WTC11 (cell line): ENCODE results near the gene MTOR. TPM values are rescaled to one million over a fixed set of nuclear protein-coding genes. Genes with fewer than 3 reads are reported as not detected.

Source experiments
- ATAC-seq: fragments of 200-7000 bp; cut with Tn5 transposase; 2 replicates; pipeline ENCODE4 v1.10.0; 2021; ENCODE audit warnings: mild to moderate bottlenecking, moderate library complexity
- CTCF ChIA-PET: fragments of 300-600 bp; sonication (Branson Sonifier 250); formaldehyde crosslinking; loops from one replicate; lab custom pipeline; 2021; ENCODE audit warnings: antibody characterized with exemption; lab: Charles Lee
- POLR2A ChIA-PET: fragments of 350-600 bp; sonication (Branson Sonifier 250); formaldehyde crosslinking; loops from one replicate; lab custom pipeline; 2021; ENCODE audit warnings: antibody characterized with exemption; lab: Charles Lee
- DNase-seq: peaks from one replicate; pipeline ENCODE4 v3.0.0; 2021; ENCODE audit warnings: low spot score
- H3K27ac Mint-ChIP-seq: 2 replicates; pipeline ENCODE4 v1.8.0; 2021; ENCODE audit warnings: mixed read lengths
- H3K27me3 Mint-ChIP-seq: 2 replicates; pipeline ENCODE4 v1.8.0; 2021; ENCODE audit warnings: low read depth, mild to moderate bottlenecking, moderate library complexity, mixed read lengths
- H3K36me3 Mint-ChIP-seq: 2 replicates; pipeline ENCODE4 v1.8.0; 2021; ENCODE audit warnings: mixed read lengths
- H3K4me1 Mint-ChIP-seq: 2 replicates; pipeline ENCODE4 v1.8.0; 2022; ENCODE audit warnings: mixed read lengths
- H3K4me3 Mint-ChIP-seq: 2 replicates; pipeline ENCODE4 v1.8.0; 2021; ENCODE audit warnings: mild to moderate bottlenecking, moderate library complexity, mixed read lengths
- H3K9me3 Mint-ChIP-seq: 2 replicates; pipeline ENCODE4 v1.8.0; 2021; ENCODE audit warnings: mixed read lengths
- ATF1 ChIP-seq: sonication (generic); formaldehyde crosslinking; IDR thresholded peaks from 2 replicates; pipeline ENCODE4 v1.8.1; 2023; ENCODE audit warnings: mild to moderate bottlenecking, moderate library complexity, missing genetic modification reagents
- GABPB1 ChIP-seq: sonication (generic); formaldehyde crosslinking; IDR thresholded peaks from 2 replicates; pipeline ENCODE4 v1.8.1; 2023; ENCODE audit warnings: mild to moderate bottlenecking, missing genetic modification reagents
- GTF2I ChIP-seq: fragments of 250-450 bp; sonication (Bioruptor Pico); conservative IDR thresholded peaks from 2 replicates; pipeline ENCODE4 v1.4.0; 2021; ENCODE audit warnings: mild to moderate bottlenecking
- JUN ChIP-seq: sonication (generic); formaldehyde crosslinking; IDR thresholded peaks from 2 replicates; pipeline ENCODE4 v1.8.0; 2023; ENCODE audit warnings: mild to moderate bottlenecking, missing genetic modification reagents
- TEAD1 ChIP-seq: sonication (generic); formaldehyde crosslinking; IDR thresholded peaks from 2 replicates; pipeline ENCODE4 v1.8.0; 2022; ENCODE audit warnings: mild to moderate bottlenecking, missing genetic modification reagents
- ZNF396 ChIP-seq: fragments of 250-450 bp; sonication (Bioruptor Pico); IDR thresholded peaks from 2 replicates; pipeline ENCODE4 v1.8.0; 2021; ENCODE audit warnings: mild to moderate bottlenecking, moderate library complexity, borderline replicate concordance
- ZNF423 ChIP-seq: fragments of 250-450 bp; sonication (Bioruptor Pico); IDR thresholded peaks from 2 replicates; pipeline ENCODE4 v2.1.2; 2022; ENCODE audit warnings: mild to moderate bottlenecking, moderate library complexity
- total RNA-seq: library from RNA; stranded (reverse); gene quantifications from 3 replicates; pipeline ENCODE4 v1.2.3, GENCODE V29; 2021
- TF ChIP-seq, protein P1 (sequence below): sonication (generic); formaldehyde crosslinking; IDR thresholded peaks from 2 replicates; pipeline ENCODE4 v1.8.0; 2022; ENCODE audit warnings: missing genetic modification reagents
- TF ChIP-seq, protein P2 (sequence below): sonication (generic); formaldehyde crosslinking; conservative IDR thresholded peaks from 2 replicates; pipeline ENCODE4 v1.8.1; 2022; ENCODE audit warnings: mild to moderate bottlenecking, missing genetic modification reagents
- TF ChIP-seq, protein P3 (sequence below): sonication (generic); formaldehyde crosslinking; IDR thresholded peaks from 2 replicates; pipeline ENCODE4 v1.8.1; 2023; ENCODE audit warnings: mild to moderate bottlenecking, missing genetic modification reagents, moderate library complexity
- TF ChIP-seq, protein P4 (sequence below): sonication (generic); formaldehyde crosslinking; IDR thresholded peaks from 2 replicates; pipeline ENCODE4 v1.8.0; 2022; ENCODE audit warnings: mild to moderate bottlenecking, missing genetic modification reagents
- TF ChIP-seq, protein P5 (sequence below): fragments of 250-450 bp; sonication (Bioruptor Pico); IDR thresholded peaks from 2 replicates; pipeline ENCODE4 v2.1.2; 2022; ENCODE audit warnings: mild to moderate bottlenecking, moderate library complexity
- TF ChIP-seq, protein P6 (sequence below): sonication (generic); formaldehyde crosslinking; IDR thresholded peaks from 2 replicates; pipeline ENCODE4 v1.8.1; 2022; ENCODE audit warnings: low read depth, missing genetic modification reagents, borderline replicate concordance

The MTOR gene
- total RNA-seq, 1 experiment from 2014 or later, result 65.0 TPM

DNA sequence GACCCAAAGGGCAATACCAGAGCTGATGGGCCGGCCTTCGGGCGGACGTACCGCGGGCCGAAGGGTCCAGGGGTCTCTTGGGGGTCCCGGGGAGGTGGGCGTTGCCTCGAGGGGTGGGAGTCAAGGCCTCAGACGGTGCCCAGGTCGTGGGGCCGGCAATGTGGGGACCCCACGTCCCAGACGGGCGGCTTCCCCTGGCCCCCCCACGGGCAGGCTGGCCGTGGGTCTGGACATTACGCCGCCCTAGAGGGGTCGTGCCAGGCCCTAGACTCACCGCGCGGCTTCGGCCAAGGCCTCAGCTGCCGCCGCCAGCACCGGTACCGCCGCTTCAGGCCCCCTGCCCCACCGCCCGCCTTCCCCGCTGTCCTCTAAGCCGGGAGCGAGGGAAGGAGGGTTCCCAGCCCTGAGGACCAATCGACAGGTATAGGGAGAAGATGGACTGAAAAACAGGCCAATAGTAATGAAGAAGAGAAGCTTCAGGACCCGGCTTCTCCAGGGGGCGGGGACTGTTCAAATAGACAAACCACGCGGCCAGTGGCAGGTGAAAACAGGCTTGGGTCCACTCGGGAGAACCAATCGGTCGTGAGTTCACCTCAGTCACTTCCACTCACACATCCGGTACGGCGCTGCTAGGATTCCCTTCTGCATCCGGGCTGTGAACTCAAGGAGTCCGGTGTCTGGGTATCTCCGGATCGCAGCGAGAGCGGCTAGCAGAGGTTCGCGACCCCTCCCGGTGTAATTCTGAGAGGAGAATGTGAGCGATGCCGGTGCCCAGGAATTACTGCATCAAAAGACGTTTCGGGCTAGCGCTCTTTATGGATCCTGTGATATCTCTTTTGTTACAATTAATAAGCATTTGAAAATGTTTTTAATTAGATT lies at the start of gene MTOR (continued):
- TF ChIP-seq, protein P1, sequence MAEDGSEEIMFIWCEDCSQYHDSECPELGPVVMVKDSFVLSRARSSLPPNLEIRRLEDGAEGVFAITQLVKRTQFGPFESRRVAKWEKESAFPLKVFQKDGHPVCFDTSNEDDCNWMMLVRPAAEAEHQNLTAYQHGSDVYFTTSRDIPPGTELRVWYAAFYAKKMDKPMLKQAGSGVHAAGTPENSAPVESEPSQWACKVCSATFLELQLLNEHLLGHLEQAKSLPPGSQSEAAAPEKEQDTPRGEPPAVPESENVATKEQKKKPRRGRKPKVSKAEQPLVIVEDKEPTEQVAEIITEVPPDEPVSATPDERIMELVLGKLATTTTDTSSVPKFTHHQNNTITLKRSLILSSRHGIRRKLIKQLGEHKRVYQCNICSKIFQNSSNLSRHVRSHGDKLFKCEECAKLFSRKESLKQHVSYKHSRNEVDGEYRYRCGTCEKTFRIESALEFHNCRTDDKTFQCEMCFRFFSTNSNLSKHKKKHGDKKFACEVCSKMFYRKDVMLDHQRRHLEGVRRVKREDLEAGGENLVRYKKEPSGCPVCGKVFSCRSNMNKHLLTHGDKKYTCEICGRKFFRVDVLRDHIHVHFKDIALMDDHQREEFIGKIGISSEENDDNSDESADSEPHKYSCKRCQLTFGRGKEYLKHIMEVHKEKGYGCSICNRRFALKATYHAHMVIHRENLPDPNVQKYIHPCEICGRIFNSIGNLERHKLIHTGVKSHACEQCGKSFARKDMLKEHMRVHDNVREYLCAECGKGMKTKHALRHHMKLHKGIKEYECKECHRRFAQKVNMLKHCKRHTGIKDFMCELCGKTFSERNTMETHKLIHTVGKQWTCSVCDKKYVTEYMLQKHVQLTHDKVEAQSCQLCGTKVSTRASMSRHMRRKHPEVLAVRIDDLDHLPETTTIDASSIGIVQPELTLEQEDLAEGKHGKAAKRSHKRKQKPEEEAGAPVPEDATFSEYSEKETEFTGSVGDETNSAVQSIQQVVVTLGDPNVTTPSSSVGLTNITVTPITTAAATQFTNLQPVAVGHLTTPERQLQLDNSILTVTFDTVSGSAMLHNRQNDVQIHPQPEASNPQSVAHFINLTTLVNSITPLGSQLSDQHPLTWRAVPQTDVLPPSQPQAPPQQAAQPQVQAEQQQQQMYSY (CRISPR knock-in tag), result no peak
- no peak for TF ChIP-seq ZNF423 (CRISPR knock-in tag)
- TF ChIP-seq, protein P2, sequence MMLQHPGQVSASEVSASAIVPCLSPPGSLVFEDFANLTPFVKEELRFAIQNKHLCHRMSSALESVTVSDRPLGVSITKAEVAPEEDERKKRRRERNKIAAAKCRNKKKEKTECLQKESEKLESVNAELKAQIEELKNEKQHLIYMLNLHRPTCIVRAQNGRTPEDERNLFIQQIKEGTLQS (CRISPR knock-in tag), result no peak
- TF ChIP-seq, protein P3, sequence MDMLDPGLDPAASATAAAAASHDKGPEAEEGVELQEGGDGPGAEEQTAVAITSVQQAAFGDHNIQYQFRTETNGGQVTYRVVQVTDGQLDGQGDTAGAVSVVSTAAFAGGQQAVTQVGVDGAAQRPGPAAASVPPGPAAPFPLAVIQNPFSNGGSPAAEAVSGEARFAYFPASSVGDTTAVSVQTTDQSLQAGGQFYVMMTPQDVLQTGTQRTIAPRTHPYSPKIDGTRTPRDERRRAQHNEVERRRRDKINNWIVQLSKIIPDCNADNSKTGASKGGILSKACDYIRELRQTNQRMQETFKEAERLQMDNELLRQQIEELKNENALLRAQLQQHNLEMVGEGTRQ (CRISPR knock-in tag), result no peak
- TF ChIP-seq, all 79 proteins: peak for 12

DNA sequence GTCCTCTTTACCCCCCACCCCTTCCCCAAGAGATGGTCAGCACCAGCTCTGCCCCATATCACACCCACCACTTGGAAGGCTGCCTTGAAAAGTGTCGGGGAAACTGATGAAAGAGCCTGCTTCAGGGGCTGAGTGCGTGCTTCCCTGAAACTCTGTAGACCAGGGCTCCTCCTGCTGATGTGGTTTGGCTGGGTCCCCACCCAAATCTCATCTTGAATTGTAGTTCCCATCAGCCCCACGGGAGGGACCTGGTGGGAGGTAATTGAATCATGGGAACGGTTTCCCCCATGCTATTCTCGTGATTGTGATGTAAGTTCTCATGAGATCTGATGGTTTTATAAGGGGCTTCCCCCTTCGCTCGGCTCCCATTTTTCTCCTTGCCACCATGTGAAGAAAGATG lies 47.0 kb upstream of the MTOR start:
- ATAC-seq, result no peak
- Mint-ChIP-seq H3K27ac (no peak overlapping the region), H3K4me1 (peaks cover 12% of the 10 kb centered on the region), H3K27me3 (no peaks in the 10 kb centered on the region), H3K4me3 (no peak overlapping the region)
- POLR2A ChIA-PET, result no interaction called here
- CTCF ChIA-PET, result no interaction called here
- TF ChIP-seq, protein P4, sequence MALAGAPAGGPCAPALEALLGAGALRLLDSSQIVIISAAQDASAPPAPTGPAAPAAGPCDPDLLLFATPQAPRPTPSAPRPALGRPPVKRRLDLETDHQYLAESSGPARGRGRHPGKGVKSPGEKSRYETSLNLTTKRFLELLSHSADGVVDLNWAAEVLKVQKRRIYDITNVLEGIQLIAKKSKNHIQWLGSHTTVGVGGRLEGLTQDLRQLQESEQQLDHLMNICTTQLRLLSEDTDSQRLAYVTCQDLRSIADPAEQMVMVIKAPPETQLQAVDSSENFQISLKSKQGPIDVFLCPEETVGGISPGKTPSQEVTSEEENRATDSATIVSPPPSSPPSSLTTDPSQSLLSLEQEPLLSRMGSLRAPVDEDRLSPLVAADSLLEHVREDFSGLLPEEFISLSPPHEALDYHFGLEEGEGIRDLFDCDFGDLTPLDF (CRISPR knock-in tag), result no peak
- TF ChIP-seq JUN (CRISPR knock-in tag) (no peak), GABPB1 (CRISPR knock-in tag) (no peak), GTF2I (CRISPR knock-in tag) (no peak), ATF1 (CRISPR knock-in tag) (no peak), ZNF396 (CRISPR knock-in tag) (no peak), TEAD1 (CRISPR knock-in tag) (no peak)
- TF ChIP-seq, protein P5, sequence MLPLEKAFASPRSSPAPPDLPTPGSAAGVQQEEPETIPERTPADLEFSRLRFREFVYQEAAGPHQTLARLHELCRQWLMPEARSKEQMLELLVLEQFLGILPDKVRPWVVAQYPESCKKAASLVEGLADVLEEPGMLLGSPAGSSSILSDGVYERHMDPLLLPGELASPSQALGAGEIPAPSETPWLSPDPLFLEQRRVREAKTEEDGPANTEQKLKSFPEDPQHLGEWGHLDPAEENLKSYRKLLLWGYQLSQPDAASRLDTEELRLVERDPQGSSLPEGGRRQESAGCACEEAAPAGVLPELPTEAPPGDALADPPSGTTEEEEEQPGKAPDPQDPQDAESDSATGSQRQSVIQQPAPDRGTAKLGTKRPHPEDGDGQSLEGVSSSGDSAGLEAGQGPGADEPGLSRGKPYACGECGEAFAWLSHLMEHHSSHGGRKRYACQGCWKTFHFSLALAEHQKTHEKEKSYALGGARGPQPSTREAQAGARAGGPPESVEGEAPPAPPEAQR (CRISPR knock-in tag), result no peak
- TF ChIP-seq, protein P6, sequence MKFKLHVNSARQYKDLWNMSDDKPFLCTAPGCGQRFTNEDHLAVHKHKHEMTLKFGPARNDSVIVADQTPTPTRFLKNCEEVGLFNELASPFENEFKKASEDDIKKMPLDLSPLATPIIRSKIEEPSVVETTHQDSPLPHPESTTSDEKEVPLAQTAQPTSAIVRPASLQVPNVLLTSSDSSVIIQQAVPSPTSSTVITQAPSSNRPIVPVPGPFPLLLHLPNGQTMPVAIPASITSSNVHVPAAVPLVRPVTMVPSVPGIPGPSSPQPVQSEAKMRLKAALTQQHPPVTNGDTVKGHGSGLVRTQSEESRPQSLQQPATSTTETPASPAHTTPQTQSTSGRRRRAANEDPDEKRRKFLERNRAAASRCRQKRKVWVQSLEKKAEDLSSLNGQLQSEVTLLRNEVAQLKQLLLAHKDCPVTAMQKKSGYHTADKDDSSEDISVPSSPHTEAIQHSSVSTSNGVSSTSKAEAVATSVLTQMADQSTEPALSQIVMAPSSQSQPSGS (CRISPR knock-in tag), result no peak
- TF ChIP-seq, protein P2 (CRISPR knock-in tag), result no peak
- TF ChIP-seq, protein P3 (CRISPR knock-in tag), result no peak
- TF ChIP-seq, all 79 proteins: peak for 0
- DNase-seq, result no peak
- Mint-ChIP-seq H3K36me3 (no peaks in the 10 kb centered on the region), H3K9me3 (peaks cover 8% of the 10 kb centered on the region; the same call in 1 of the 2 replicates)
